GM18861 (cell line): ENCODE results near the gene DHRS3.
"Not testable (repeated sequence)": the region's sequence is repeated elsewhere in the genome, so short reads cannot be mapped to it uniquely, and the experiment has no call there.

Experiments
- ATAC-seq: cut with Tn5 transposase; IDR thresholded peaks from one replicate; pipeline ENCODE4 v1.9.1; 2021; ENCODE audit not compliant: unreplicated experiment

DHRS3 gene

DNA sequence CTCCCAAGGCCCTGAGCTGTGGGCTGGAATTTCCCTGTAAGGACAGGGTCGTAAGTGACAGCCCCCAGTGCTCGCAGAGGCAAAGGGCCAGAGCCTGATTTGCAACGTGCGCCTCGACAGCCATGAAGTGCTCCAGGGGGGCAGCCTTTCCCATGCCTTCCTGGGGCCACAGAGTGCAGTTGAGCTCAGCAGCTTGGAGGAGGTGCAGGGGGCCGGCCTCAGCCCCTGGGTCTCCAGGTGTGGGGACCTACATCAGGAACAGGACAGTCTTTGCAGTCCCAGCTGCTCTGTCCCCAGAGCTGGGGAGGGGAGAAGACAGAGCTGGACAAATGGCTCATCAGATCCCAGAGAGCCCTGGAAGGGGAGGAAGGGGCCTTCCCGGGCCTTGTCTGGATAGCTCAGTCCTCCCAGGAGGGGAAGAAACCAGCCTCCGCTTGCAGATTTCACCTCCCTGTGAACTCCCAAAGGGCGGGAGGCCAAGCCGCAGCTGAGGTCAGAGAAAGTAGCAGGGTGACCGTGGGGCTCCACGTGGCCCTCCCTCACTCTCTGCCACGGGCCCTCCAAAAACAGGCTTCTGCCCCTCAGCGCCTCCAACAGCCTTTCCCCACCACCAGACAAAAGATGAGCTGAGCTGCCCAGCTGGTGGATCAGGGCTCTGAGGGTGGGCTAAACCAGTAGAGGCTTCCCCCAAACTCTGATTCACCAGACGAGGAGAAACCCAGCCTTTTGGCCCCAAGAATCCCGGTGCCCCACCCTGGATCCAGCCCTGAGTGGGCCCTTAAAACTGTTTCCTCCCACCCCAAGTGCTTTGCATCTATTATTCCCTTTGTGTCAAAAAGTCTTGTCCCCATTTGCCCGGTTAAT, 76.5 kb downstream of the DHRS3 start:
- no peak for ATAC-seq

DNA sequence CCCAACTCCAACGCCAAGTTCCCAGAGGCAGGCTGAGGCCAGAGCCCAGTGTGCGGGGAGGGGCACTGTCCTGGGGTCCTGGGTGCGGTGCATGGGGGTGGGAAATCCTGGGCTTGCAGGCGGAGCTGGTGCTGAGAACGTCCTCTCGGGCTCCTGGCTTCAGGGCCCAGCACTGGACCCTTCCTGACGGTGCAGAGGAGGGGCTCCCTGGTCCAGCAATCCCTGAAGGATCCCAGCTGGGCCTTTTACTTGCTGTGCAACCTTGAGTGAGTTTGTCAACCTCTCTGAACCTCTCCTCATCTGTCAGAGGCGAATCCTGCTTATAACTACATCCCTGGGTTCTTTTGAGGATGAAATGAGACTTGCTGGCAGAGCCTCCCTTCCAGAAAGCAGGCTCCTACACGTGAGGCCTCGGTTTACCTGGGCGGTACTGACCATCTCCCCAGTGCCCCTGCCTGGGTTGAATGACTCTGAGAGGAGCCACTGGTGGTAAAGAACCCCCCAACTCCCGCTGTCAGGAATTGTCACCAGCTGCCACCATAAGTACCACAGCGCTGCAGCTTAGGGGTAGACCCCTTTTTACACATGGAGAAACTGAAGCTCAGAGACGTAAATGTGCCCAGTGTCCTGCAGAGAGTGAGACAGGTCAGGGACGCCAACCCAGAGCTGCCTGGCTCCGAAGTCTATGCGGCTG, 77.3 kb downstream of the DHRS3 start:
- ATAC-seq: no peak

DNA sequence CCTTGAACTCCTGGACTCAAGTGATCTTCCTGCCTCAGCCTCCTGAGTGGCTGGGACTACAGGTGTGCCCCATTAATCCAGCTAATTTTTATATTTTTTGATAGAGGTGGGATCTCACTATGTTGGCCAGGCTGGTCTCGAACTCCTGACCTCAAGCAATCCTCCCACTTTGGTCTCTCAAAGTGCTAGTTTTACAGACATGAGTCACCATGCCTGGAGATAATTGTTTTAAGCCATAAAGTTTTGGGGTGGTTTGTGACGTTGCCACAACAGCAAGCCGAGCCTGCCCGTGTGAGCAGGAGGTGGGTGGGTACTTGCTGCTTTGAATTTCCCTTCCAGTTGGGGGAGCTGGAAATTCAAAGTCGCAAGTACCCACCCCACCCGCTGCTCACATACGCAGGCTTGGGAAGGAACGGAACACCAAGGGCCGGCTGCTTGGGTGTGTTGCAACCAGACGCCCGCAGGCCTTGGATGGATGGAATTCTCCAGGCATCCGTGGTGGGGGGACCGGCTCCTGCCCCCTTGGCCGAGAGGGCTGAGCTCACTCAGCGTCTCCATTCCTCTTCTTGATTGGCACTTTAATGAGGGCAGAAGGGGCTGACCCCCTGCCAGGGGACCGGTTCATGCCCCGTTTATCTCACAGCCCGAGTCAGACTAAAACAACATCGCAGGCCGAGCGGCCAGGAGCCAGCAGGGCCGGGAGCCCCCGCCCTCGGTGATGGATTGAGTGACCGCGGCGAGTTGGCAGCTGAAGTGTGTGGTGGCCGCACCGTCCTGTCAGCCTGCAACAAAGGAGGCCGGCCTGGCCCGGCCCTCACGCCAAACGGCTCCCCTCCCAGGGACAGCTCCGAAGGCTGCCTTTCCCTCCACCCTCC, 78.1 kb downstream of the DHRS3 start:
- no peak for ATAC-seq

DNA sequence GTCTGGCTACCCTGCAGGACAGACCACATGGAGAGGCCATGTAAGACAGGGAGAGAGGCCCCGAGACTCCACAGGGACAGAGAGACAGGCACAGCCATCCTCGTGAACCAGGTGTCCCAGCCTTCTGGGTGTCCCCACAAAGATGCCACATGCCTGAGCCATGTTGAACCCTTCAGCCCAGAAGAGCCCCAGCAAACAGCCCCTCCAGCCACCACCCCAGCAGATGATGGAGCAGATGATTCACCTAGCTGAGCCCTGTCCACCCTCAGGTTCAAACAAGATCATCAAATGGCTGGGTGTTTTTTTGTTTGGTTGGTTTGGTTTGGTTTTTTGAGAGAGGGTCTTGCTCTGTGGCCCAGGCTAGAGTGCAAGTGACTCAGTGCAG, 78.7 kb downstream of the DHRS3 start:
- no peak for ATAC-seq

DNA sequence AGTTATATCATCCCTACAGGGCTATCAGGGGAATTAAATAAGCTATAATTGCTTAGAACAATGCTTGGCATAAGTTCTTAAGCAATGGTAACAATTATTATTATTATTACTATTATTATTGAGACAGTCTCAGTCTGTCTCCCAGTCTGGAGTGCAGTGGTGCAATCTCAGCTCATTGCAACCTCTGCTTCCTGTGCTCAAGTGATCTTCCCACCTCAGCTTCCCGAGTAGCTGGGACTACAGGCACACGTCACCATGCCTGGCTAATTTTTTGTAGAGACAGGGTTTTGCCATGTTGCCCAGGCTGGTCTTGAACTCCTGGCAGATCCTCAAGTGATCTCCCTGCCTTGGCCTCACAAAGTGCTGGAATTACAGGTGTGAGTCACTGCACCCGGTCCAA, 79.5 kb downstream of the DHRS3 start:
- ATAC-seq: not testable (repeated sequence)

DNA sequence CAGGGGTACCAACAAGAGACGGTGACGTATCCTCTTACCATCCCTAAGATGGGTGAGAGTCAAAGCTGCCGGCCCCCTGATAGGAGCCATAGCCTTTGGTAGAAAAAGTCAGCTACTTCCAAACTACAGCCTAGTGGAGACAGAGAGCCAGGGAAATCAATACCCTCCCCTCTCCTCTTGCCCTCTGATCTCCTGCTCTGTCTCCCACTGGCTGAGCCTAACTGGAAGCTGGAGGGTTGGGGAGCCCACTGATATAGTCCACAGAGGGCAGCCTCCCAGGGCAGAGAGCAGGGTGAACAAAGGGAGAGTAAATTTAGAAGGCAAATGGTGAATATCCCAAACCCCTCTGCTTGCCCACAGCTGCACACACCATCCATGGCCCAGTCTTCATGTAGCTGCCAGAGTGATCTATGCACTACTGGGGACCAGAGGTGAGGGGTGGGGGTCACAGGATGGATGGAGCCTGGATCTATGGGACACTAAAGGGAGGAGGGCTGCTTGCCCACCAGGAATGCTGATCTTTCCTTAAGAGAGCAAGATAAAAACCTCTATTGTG, 80.0 kb downstream of the DHRS3 start:
- ATAC-seq: no peak

DNA sequence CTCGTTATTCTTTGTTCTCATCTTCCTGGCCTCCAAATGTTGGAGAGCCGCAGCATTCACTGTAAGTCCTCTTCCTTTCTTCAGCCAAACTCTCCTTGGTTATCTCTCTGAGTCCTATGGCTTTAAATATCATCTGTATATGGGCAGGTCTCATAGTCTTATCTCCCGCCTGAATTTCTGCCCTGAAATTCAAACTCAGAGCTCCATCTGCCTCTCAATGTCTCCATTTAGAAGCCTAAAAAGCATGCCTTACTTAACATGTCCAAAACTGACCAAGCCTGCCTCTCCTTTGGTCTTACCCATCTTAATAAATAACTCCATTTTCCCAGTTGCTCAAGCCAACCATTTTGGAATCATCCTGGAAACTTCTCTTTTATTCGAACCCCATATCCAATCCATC, 80.7 kb downstream of the DHRS3 start:
- no peak for ATAC-seq

DNA sequence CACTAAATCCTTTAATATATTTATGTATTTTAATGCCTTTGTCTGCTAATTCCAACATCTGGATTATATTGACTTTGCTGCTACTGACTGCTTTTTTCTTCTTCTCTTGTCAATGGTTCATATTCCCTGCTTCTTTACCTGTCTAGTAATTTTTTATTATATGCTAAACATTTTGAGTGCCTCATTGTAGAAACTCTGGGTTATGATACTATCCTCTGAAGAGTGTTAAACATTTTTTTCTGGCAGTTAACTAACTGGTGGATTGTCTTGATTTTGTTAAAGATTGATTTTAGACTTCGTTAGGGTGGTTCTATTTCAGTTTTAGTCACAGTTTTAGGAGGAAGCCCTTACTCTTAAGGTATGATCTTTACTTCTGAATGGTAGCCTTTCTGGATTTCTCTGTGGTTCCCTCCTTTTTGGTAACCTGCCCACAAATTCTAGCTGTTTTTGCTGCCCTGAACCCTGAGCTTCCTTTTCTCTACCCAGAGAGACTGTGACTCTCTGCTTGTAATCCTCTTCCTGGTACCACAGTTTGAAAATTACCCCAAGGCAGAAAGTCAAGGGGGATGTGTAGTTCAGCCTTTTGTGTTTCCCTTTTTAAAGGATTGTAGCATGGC, 81.9 kb downstream of the DHRS3 start:
- no peak for ATAC-seq

DNA sequence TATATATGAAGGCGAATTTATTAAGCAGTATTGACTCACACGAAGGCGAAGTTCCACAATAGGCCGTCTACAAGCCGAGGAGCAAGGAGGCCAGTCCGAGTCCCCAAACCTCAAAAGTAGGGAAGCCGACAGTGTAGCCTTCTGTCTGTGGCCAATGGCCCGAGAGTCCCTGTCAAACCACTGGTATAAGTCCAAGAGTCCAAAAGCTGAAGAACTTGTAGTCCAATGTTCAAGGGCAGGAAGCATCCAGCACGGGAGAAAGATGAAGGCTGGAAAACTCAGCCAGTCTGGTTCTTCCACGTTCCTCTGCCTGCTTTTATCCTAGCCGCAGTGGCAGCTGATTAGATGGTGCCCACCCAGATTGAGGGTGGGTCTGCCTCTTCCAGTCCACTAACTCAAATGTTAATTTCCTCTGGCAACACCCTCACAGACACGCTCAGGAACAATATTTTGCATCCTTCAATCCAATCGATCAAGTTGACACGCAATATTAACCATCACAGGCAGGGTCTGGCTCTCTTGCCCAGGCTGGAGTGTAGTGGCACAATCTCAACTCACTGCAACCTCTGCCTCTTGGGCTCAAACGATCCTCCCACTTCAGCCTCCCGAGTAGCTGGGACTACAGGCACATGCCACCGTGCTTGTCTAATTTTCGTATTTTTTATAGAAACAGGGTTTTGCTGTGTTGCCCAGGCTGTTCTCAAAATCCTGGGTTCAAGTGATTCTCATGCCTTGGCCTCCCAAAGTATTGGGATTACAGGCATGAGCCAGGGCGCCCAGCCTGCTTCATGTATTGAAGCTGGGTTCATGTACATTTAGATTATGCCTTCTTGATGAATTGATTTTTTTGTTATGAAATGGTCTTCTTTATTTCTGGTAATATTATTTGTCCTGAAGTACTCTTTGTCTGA, 85.3 kb downstream of the DHRS3 start:
- no peak for ATAC-seq

DNA sequence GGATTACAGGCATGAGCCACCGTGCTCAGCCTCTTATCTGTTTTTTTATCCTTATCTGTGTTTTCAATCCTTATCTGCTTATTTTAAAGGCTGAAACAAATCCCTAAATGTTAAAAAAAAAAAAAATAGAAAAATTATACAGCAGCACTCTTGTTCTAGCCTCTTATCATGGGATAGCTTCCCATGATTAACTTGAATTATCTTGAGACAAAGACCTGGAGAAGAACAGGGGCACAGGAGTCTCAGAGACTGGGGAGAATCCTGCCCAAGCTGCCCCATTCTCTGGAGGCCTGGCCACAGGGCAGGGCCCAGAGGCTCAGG, 86.9 kb downstream of the DHRS3 start:
- ATAC-seq: no peak

DNA sequence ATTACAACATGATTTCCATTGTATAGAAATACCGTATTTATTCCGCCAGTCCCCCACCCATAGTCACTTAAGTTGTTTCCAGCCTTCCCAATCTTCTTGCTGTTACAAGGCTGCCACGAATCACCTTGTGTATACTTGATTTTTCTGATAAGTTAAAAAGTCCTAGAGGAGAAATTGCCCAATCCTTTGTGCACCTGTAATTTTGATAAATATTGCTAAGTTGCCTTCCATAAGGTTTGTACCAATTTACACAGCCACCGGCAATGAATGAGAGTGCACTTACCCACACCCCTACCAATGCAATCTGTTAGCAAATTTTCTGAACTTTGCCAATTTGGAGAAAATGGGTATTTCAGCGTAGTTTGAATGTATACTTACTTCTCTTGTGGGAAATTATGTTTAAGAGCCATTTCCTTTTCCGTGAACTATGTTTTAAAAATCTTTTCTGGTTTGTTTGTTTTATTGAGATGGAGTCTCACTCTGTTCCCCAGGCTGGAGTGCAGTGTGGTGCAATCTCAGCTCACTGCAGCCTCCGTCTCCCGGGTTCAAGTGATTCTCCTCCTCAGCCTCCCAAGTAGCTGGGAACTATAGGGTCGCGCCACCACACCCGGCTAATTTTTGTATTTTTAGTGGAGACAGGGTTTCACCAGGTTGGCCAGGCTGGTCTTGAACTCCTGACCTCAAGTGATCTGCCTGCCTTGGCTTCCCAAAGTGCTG, 87.4 kb downstream of the DHRS3 start:
- no peak for ATAC-seq

DNA sequence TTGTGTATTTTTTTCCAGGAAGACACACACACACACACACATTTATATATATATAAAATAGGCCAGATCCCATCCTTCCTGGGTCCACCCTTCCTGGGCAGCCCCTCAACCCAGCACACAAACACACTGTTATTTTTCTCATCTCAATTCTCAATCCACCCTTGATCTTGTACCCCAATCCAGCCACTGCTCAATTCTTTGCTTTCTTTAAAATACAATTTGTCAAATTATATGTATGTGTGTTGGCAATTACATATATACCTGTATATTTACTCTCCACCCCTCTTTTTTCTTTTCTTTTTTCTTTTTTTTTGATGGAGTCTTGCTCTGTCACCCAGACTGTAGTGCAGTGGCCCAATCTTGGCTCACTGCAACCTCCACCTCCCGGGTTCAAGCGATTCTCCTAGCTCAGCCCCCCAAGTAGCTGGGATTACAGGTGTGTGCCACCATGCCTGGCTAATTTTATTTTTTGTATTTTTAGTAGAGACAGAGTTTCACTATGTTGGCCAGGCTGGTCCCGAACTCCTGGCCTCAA, 88.3 kb downstream of the DHRS3 start:
- ATAC-seq: no peak

DNA sequence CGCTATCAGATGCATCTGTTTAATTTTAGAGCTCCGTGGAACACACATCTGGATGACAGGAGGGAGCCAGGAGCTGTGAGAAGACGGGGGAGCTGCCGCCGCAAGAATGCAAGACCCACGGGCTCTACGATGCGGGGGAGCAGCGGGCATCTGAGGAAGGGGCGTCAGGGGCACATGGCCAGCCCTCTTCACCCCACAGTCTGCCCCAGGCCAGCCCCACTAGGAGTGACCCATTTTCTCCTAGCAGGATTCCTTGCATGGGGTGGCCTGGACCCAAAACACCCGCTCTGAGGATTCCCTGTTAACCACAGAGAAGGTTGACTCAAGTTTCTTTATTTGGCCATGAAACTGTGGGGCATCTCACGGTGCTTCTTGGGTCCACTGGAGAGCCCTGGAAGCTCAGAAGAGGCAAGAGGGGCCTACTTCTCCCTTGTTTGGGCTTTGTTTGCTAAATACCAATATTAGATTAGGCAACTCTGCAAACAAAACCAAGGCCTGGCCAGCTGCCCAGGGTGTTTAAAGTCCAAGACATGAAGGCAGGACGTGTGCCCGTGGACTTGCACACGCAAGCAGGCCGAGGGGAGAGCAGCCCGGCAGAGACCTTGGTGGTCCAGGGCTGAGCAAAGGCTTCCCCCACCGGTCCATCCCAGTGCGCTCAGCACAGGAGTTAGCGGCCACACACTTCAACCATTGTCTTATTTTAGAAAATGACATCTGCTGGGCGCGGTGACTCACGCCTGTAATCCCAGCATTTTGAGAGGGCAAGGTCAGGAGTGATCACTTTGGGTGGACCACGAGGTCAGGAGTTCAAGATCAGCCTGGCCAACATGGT, 89.8 kb downstream of the DHRS3 start:
- ATAC-seq: no peak

DNA sequence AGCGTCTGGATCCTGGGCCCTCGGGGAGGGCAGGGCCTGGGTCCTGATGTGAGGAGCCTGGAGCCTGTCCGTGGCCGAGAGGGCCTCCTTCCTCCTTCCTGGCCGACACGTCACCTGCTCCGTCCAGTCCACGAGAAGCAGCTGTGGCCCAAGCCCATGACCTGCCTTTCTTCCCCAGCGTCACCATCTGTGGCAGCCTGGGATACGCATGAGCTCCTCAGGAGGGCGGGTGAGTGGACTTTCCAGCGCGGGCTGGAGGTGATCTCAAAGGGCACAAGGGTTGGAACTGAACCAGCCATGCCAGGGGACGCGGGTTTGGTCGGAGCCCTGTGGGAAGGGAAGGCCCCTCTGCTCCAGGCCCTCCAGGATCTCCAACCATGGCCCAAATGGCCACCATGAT, 90.4 kb downstream of the DHRS3 start:
- no peak for ATAC-seq

DNA sequence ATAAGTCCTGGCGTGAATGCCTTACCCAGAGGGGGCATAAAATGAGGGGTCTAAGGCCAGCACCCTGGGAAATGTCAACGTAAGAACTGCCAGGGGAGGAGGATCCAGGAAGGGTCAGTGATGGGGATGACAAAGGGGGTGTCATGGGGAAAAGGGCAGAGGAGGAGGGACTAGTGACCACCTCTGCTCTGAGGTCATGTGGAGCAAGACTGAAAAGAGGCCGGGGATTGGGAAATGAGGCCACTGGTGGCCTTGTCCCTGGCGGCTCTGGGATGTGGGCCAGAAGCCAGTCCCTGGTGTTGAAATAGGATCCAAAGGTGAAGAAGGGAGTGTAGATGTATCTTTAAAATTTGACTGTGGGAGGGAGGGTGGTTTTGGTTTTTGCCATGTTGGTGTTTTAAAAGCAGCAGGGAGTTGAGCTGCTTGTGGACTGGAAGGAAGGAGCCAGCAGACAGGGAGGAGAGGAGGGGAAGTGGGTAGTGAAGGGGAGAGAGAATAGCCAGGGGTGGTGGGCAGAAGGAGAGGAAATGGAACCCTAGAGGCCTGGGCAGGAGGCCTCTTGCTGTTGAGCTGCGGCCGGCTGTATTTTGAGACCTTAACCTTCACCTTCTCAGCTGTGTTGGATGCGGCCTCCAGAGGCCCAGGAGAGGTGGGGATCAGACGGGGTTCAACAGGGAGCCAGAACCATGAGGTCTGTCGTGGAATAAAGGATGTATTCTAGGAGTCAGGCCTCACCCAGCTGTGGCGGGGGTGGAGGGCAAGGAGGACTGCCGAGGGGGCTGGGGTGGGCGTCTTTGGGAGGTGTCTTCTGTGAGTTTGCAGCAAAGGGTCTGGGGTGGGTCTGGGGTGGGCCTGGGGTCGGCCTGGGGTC, 92.5 kb downstream of the DHRS3 start:
- ATAC-seq: no peak

DNA sequence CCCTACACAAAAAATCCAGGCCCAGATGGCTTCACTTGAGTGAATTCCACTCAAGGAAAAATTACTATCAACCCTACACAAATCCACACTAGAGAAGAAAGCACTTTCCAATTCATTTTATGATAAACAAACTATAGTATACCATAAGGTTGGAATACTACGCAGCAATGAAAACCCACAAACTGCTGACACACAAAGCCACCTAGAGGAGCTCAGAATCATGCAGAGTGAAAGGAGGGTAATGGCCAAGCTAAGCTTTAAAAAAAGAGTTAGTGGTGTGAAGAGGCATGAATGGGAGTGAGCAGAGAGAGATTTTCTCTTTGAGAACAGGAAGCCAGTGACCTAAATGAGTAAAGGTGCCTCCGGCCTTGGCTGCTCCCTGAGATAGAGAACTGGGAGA, 93.7 kb downstream of the DHRS3 start:
- no peak for ATAC-seq

DNA sequence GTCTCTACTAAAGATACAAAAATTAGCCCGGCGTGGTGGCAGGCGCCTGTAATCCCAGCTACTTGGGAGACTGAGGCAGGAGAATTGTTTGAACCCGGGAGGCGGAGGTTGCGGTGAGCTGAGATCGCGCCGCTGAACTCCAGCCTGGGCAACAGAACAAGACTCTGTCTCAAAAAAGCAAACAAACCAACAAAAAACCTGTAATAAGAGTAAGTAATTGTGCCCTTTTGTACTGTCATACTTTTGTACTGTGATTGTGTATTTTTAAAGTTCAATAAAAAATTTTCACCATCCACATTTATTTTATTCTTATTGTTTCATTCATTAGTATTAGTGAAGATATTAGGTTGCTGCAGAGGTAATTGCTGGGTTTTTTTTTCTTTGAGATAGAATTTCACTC, 95.2 kb downstream of the DHRS3 start:
- not testable (repeated sequence) for ATAC-seq
